AG10803 (cell line): ENCODE data around the gene C4orf50.
"Not testable (repeated sequence)": the region's sequence is repeated elsewhere in the genome, so short reads cannot be mapped to it uniquely, and the experiment has no call there.

Source experiments
- DNase-seq: peaks from one replicate; pipeline ENCODE4 v3.0.0; 2010; ENCODE audit warnings: low read depth
- H3K4me3 ChIP-seq: 2 replicates; pipeline ENCODE4 v1.5.1; 2011; ENCODE audit warnings: mild to moderate bottlenecking, low read length, control low read depth
- CTCF ChIP-seq: conservative IDR thresholded peaks from 2 replicates; pipeline ENCODE4 v1.5.1; 2011; ENCODE audit warnings: mild to moderate bottlenecking, low read length, control low read depth, inconsistent platforms

The C4orf50 gene

GRCh38 chr4:6009452-6009851 lies 8.8 kb downstream of the C4orf50 start:
- H3K4me3 ChIP-seq = no peak overlapping the region
- TF ChIP-seq CTCF = no peak
- no peak for DNase-seq

DNA sequence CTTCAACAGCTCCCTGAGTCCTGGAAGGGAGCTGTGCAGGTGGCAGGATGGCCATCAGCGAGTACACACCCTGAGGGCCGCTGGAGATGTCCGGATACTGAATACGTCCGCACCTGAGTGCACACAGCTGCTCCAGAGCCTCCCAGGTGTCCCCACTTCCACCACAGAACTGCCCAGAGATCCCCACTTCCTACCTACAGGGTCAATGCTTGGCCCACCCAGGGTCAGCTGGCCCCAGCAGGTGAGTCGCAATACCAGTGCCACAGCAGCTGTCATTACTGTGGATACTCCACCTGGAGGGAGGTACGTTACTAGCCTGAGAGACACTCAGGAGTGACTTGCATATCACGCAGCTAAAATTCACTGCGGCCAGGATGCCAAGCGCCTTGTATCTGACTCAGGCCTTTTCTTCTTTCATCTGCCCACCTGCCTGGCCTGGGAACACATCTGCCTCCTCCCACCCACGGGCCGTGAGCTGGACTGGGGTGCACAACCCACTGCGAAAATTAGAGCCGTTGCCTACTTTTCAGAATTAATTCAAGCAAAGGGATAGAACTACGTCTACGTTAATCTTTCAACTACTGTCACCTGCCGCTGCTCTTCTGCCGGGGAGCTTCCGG lies 9.4 kb downstream of the C4orf50 start:
- DNase-seq = no peak
- H3K4me3 ChIP-seq = no peak overlapping the region
- no peak for TF ChIP-seq CTCF

- H3K4me3 ChIP-seq = no peak overlapping the region
- no peak for DNase-seq
- TF ChIP-seq CTCF = no peak
Observed at GRCh38 chr4:6008092-6008551, 10.1 kb downstream of the C4orf50 start.

DNA sequence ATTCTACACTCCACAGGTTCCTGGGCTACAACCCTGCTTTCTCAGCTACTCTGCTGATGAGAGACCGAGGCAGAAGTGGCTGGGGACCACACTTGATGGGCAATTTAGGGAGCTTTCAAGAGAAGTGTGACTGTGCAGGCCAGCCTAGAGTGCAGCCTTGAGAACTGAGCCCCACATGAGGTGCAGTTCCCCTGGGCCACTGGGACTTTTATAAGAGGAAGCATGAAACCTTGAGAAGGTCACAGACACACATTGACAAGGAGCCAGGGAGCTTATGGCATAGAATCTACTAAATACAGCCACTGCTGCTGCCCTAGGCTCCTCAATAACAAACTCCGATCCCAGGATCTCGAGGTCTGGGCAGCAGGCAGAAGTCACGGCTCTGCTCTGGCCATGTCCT lies 13.1 kb downstream of the C4orf50 start:
- no peak overlapping the region for H3K4me3 ChIP-seq
- DNase-seq = no peak
- no peak for TF ChIP-seq CTCF

GRCh38 chr4:6003485-6003884 lies 14.7 kb downstream of the C4orf50 start:
- DNase-seq, H3K4me3 ChIP-seq: not testable (repeated sequence)

DNA sequence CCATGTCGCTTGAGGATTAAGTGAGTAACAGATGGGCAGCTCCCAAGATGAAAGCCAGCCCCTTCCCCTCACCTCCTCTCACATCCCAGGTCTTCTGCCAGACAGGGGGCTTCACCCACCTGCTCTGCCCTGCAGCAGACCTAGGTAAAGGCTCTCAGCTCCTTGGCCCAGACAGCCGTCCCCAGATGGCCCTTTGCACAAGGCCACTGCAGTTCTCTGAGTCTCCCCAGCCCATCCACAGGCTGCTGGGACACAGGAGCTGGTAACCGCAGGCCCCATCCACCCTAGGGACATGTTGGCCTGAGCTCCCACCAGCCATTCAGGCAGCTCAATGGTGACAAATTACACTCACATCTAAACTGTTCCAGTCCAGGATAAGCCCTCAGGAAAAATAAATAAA lies 15.3 kb downstream of the C4orf50 start:
- no peak overlapping the region for H3K4me3 ChIP-seq
- no peak for DNase-seq
- TF ChIP-seq CTCF = no peak

DNA sequence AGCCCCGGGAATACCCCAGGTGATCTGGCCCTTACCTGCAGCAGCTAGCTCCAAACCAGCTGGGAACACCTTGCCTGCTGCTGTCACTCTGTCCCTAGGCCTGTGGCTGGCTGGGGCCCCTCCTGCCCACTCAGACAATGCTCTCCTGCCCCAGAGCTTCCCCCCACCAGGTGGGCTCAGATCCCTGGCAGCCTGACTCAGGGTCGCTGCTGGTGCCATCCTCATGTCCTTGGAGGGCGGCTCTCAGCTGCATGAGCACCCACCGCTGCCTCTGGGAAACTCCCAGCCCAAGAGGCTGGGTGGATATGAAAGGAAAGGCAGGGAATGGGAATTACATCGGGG lies 15.8 kb downstream of the C4orf50 start:
- TF ChIP-seq CTCF = no peak
- H3K4me3 ChIP-seq = no peak overlapping the region
- DNase-seq = no peak
